ENCODE measurements around the gene TSNAXIP1.
"Not testable (repeated sequence)": the region's sequence is repeated elsewhere in the genome, so short reads cannot be mapped to it uniquely, and the experiment has no call there.

TSNAXIP1 gene

GRCh38 chr16:67862623-67863583 is 56.2 kb downstream of the TSNAXIP1 start:
- no peak for TF ChIP-seq CTCF (IDR thresholded peaks at IDR 0.05; ENCODE audit: low read depth, low read length, missing control alignments)
- H3K4me3 ChIP-seq (ENCODE audit: low read depth, low read length): no peak overlapping the region
- in situ Hi-C loops (cut with HindIII; ENCODE audit: low sequenced_read_pairs): loop anchor here (5.0 kb wide), 1 partner anchor 41 kb away; no protein-coding TSS in a partner anchor
- no peak for DNase-seq (ENCODE audit: low read depth)

GRCh38 chr16:67864044-67864443 is 57.4 kb downstream of the TSNAXIP1 start:
- H3K4me3 ChIP-seq (ENCODE audit: low read depth, low read length); DNase-seq (ENCODE audit: low read depth): not testable (repeated sequence)
- in situ Hi-C loops (cut with HindIII; ENCODE audit: low sequenced_read_pairs): loop anchor here (5.0 kb wide), 1 partner anchor 42 kb away; no protein-coding TSS in a partner anchor

GRCh38 chr16:67864594-67864993 is 57.9 kb downstream of the TSNAXIP1 start:
- in situ Hi-C loops (cut with HindIII; ENCODE audit: low sequenced_read_pairs): loop anchor here (5.0 kb wide), 1 partner anchor 42 kb away; no protein-coding TSS in a partner anchor
- TF ChIP-seq CTCF (IDR thresholded peaks at IDR 0.05; ENCODE audit: low read depth, low read length, missing control alignments): no peak
- DNase-seq (ENCODE audit: low read depth): no peak
- no peak overlapping the region for H3K4me3 ChIP-seq (ENCODE audit: low read depth, low read length)

GRCh38 chr16:67865318-67865717 is 58.6 kb downstream of the TSNAXIP1 start:
- in situ Hi-C loops (cut with HindIII; ENCODE audit: low sequenced_read_pairs): no loop called here
- TF ChIP-seq CTCF (IDR thresholded peaks at IDR 0.05; ENCODE audit: low read depth, low read length, missing control alignments): peak; percentile 39
- no peak for DNase-seq (ENCODE audit: low read depth)
- H3K4me3 ChIP-seq (ENCODE audit: low read depth, low read length): no peak overlapping the region

- in situ Hi-C loops (cut with HindIII; ENCODE audit: low sequenced_read_pairs): no loop called here
- no peak for TF ChIP-seq CTCF (IDR thresholded peaks at IDR 0.05; ENCODE audit: low read depth, low read length, missing control alignments)
- DNase-seq (ENCODE audit: low read depth): no peak
- no peak overlapping the region for H3K4me3 ChIP-seq (ENCODE audit: low read depth, low read length)
Observed at GRCh38 chr16:67868290-67868689, 61.6 kb downstream of the TSNAXIP1 start.

GRCh38 chr16:67869653-67870052 is 63.0 kb downstream of the TSNAXIP1 start:
- no peak for DNase-seq (ENCODE audit: low read depth)
- no peak overlapping the region for H3K4me3 ChIP-seq (ENCODE audit: low read depth, low read length)
- TF ChIP-seq CTCF (IDR thresholded peaks at IDR 0.05; ENCODE audit: low read depth, low read length, missing control alignments): no peak
- in situ Hi-C loops (cut with HindIII; ENCODE audit: low sequenced_read_pairs): no loop called here

GRCh38 chr16:67871256-67871655 is 64.6 kb downstream of the TSNAXIP1 start:
- no peak for DNase-seq (ENCODE audit: low read depth)
- no peak overlapping the region for H3K4me3 ChIP-seq (ENCODE audit: low read depth, low read length)
- no peak for TF ChIP-seq CTCF (IDR thresholded peaks at IDR 0.05; ENCODE audit: low read depth, low read length, missing control alignments)
- in situ Hi-C loops (cut with HindIII; ENCODE audit: low sequenced_read_pairs): no loop called here
